Measurements from ENCODE around the gene BNIP5.
A peak's percentile ranks its signal among the peaks of the same experiment; 100 is the strongest.

The BNIP5 gene

DNA sequence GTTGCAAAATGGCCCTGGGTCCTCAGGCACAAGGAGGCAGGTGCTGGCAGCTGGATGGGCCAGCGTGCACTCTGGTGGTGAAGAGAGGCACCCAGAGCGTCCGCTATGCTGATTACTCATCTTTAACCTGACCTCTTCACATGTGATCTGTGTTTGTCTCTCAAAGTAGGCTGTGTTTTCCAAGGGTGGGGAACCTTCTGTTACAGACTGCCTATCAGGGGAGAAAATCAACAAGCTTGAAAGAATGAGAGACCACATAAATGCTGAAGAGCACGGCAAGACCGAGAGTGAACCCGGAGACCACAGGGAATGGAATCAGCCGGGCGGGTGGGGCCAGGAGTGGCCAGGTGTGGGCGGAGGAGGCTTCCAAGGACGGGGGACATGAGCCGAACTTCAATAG is 16.2 kb downstream of the BNIP5 start:
- DNase-seq: no peak

DNA sequence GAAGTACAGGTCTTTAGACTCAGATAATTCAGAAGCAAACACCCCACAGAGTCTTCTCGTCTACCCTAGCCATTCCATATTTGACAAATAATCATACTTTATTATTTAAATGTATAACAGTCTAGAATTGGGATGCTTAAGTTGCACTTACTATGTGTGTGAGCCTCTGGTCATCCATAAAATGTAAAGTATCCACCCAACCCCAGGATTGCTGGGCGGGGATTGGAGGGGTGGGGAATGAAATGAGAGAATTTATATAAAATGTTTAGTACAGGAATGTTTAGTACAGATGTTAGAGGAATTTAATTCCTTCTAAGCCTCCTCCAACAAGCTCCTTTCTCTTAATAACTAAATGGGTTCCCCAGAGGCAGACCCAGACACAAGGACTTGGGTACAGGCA is 16.9 kb downstream of the BNIP5 start:
- no peak for DNase-seq

DNA sequence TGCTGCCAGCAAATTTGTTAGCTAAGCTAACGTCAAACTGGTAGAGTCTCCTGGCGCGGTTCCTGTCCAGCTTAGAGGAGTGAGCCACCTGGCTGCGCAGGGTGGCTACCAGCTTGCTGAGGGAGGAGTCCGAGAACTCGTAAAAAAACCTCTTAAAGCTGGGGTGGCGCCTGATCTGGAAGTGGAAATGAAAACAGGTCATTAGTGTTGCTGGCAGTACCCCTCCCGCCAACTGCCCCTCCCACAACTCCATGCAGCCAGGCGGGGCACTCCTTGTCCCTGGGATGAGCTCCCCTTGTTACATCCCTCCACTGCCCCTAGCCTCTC is 17.3 kb downstream of the BNIP5 start:
- peak; percentile 27 for DNase-seq

GRCh38 chr6:36318690-36319435 is 17.8 kb downstream of the BNIP5 start:
- no peak for DNase-seq

GRCh38 chr6:36317623-36318022 is 19.1 kb downstream of the BNIP5 start:
- DNase-seq: no peak

DNA sequence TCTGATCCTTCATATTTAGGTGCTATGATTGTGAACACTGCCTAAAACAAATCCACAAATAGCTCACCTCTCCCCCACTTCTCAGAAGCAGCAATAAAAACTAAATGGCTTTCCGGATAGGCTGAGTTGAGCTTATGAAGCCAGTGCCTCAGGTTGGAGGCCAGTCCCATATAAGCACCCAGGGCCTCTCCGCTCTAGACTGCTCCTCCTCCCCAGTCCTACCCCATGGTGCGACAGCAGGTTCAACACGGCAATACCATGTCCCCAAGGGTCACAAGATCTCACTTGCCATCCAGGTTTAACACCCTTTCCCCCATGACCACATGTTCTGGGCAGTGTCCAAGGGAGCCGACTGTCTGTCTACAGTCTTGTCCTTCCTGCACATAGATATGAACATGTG is 20.8 kb downstream of the BNIP5 start:
- DNase-seq: no peak

DNA sequence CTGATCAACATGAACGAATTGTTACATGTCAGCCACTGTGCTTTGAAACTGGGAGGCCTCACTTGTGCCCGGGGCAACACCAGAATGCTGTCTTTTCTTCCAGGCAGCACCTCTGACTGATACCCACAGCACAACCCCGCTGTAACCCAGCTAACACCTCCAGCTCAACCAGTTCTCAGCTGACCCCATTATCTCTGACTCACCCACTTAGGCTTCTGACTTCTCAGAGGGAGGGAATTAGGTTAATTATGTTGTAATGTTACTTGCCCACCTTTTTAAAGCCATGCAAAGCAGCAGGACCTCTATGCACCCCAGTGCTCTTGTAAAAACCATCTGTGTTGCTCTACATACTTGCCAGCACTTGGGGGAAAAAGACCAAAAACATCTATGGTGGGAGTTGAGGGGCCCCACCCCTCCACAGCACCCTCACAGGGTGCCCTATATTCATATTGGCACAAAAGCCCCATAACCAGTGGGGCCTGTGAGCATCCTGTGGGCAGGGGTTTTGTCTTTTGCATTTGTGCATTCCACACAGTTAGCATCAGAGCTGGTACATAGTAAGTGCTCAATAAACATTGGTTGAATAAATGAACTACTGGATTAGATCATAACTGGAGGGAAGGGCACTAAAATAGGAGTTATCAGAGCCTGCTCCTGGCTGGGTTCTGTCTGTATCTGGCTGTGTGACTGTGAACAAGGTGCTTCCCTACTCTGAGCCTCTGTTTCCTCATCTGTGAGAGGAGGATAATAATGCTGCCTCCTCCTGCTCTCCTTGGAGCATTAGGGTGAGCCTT is 22.3 kb downstream of the BNIP5 start:
- DNase-seq: no peak

DNA sequence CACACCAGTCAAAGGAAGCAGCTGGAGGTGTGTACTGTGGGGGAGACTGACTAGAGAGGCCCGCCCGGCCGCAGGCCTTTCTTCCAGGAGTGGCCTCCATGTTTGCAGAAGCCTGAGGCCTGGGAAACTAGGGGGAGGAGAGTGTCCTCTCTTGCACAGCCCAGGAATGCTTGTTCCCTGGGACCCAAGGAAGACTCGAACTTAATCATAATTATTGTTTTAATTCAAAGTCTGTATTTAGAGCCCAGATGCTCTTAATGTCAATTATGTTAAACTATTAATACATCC is 23.1 kb downstream of the BNIP5 start:
- no peak for DNase-seq

GRCh38 chr6:36312854-36313648 is 23.6 kb downstream of the BNIP5 start:
- no peak for DNase-seq

DNA sequence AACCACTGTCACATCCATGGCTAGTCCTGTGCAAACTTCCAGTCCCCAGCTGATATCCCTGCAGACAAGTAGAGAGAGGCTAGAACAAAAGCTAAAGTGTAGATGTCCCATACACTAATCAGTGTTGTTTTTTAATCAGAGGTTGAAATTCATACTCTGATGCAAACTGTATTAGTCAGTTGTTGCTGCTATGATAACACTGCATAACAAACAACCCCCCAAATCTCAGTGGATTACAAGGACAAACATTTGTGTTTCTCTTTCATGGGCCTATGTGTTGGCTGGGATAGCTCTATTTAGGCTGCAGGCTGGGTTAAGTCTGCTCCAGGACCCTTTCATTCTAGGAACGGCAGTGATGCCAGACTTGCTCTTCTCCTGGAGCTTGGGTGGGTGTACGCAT is 26.8 kb downstream of the BNIP5 start:
- DNase-seq: no peak

DNA sequence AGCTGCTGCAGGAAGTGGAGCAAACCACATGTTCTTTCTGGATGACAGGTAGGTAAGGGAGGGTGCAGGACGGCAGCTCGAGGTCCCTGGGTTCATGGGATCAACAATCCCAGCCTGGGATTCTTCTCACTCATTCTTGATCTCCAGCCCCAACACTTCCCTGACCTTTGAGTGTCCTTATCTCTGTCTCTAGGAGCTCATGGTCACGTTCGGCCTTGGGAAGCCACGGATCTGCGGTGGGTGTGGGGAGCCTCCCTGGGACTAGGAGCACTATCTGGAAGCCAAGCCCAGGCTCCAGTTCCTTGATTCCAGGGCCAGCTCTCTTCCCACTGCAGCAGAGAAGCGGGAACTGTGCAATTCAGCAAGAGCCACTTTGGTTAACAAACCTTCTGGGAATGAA is 27.5 kb downstream of the BNIP5 start:
- DNase-seq: no peak

- no peak for DNase-seq
Measured at GRCh38 chr6:36308514-36308913, 28.2 kb downstream of the BNIP5 start.

DNA sequence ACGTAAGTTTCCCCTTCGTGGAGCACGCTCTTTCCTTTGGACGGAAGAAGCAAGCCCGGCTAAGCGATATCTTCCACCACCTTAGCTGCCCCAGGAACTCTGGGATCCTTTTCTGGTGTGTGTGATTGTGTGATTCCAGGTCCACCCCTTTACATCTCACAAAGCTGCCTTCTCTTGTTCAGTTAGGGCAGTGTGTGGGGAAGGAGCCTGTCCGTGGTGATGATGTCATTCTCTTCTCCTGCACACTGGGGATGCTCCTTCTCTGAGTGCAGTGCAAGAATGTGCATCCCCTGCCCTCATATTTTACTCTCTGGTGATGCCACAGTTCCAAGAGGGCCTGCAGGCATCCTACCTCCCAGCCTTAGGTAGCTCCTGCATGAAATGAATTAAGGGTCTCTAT is 30.3 kb downstream of the BNIP5 start:
- no peak for DNase-seq

DNA sequence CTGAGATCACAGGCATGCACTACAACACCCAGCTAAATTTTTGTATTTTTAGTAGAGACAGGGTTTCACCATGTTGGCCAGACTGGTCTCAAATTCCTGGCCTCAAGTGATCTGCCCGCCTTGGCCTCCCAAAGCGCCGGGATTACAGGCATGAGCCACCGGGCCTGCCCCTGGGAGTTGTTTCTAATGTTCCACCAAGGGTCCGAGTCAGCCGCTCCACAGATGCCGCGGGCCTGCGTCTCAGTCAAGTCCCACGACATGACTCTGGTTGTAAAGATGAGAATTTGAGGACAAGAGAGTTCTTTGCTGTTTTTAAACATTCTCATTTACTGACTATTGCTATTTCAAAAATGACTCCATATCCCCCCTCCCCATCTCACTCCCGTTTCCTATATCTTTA is 30.8 kb downstream of the BNIP5 start:
- DNase-seq: no peak

DNA sequence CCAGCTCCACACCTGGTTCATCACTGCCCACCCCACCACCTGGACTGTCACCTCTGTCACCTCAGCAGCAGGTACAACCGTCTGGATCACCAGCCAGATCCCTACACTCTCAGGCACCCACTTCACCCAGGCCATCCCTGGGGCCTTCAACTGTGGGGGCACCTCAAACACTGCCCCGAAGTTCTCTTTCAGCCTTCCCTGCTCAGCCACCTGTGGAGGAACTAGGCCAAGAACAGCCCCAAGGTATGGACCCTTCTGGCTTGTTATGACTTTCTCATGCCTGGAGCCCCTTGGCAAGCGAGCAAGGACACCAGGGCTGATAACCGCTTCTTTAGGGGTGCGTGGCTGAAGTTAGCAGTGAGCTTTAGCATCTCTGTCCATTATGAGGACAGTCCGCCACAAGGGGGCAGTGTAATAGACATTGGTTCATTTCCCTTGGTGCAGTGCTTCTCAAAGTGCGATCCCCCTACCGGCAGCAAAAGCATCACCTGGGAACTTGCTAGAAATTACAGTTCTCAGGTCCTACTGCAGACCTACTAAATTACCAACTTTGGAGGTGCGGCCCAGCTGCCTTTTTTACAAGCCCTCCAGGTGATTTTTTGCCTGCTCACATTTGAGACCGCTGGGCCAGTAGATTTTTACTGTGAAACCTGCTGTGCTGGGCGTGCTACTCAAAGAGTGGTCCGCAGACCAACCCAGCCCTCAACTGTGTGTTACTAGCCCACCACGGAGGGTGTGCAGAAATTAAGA is 34.3 kb downstream of the BNIP5 start:
- no peak for DNase-seq

- DNase-seq: no peak
Measured at GRCh38 chr6:36301781-36302180, 34.9 kb downstream of the BNIP5 start.

DNA sequence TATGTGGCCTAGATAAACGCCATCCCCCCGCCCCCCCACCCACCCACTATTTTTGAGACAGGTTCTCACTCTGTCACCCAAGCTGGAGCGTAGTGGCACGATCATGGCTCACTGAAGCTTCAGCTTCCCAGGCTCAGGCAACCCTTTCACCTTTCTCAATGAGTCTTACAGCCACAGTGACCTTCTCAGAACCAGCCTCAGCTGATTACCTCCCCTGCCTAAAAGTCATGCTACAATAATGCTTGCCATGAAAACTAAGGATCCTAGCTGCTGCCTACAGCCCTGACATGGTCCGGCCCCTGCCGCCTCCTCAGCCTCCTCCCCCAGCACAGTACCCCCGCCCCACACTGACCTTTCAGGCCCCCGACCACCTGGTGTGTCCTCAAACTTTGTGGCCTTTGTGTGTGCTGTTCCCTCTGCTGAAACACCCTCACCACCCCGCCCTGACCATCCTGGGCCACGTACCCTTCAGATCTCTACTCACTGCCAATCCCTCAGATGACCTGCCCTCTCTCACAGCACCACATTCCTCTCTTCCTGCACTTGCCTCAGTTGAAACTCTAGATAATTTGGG is 35.5 kb downstream of the BNIP5 start:
- DNase-seq: no peak

GRCh38 chr6:36298027-36298426 is 38.7 kb downstream of the BNIP5 start:
- no peak for DNase-seq

- DNase-seq: no peak
Measured at GRCh38 chr6:36297511-36297910, 39.2 kb downstream of the BNIP5 start.

- no peak for DNase-seq
Measured at GRCh38 chr6:36297051-36297450, 39.6 kb downstream of the BNIP5 start.

DNA sequence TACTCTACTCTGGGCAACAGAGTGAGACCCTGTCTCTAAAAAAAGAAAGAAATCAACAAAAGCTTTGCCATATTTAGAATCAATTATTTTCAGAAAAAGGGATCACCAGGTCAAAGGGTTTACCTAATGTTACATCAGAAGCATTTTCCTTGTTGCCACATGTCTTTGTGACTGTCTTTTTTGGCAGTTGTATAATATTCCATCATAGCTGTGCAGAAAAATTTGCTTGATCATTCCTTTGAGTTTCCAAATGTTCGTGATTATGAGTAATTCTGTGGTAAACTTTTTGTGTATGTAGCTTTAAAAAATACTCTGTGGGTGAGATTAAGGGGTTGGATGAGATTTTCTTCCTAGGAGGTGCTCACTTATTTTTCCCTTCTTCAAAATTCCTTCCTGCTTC is 40.4 kb downstream of the BNIP5 start:
- no peak for DNase-seq

DNA sequence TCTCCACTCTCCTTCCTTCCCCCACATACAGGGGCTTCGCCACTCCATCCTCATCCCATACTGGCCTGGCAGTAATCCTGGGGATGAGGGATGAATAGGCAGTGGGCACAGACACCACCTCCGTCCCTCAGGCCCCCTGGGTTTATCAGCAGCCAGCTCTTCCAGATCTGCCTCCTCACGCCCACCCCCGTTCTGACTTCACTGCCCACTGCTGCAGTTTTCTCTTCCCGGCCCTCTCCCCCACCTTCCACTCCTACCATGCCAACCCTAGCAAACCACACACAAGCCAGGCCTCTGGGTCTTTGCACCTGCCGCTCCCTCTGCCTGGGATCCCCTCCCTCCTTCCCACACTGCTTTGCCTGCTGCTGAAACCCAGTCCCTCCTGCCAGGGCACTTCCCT is 44.5 kb downstream of the BNIP5 start:
- no peak for DNase-seq

All from NCI-H1417 treated with DMSO at 0.1 percent for 48 hours (cell line).